Psoas muscle (tissue), 8 donors: ENCODE results near the gene MRPL2. TPM values are rescaled to one million over a fixed set of nuclear protein-coding genes. Genes with fewer than 3 reads are reported as not detected.

Source experiments
- ATAC-seq, 4 donors: fragments of 200-7000 bp; cut with Tn5 transposase; one replicate each; pipeline ENCODE4 v1.9.1; 2020; ENCODE audit warnings: moderate library complexity in 3 of 4, mild to moderate bottlenecking in 2 of 4
- DNase-seq, 2 donors: peaks; one replicate each; pipeline ENCODE4 v3.0.0-alpha.2; 2020
- H3K27ac ChIP-seq: fragments of 200-600 bp; one replicate; pipeline ENCODE4 v1.8.0; 2022
- H3K27me3 ChIP-seq, 3 donors: fragments of 200-600 bp in 1 of 3; one replicate each; pipeline versions ENCODE4 v1.6.1 to v1.8.0; 2013 to 2022; ENCODE audit warnings: low read length in 2 of 3, mild to moderate bottlenecking in 2 of 3, moderate library complexity in 1 of 3; ENCODE audit not compliant: insufficient read depth in 3 of 3
- H3K36me3 ChIP-seq, 2 donors: fragments of 200-600 bp in 1 of 2; one replicate each; pipeline versions ENCODE4 v1.6.1 to v1.8.0; 2013 to 2022; ENCODE audit warnings: low read depth in 1 of 2, mild to moderate bottlenecking in 1 of 2, moderate library complexity in 1 of 2; ENCODE audit not compliant: insufficient read depth in 1 of 2
- H3K4me1 ChIP-seq: fragments of 200-600 bp; one replicate; pipeline ENCODE4 v1.8.0; 2022
- H3K4me3 ChIP-seq: fragments of 200-600 bp; one replicate; pipeline ENCODE4 v1.8.0; 2022; ENCODE audit warnings: mild to moderate bottlenecking
- H3K9me3 ChIP-seq: fragments of 200-600 bp; one replicate; pipeline ENCODE4 v1.8.0; 2022
- CTCF ChIP-seq: fragments of 200-600 bp; IDR thresholded peaks from one replicate; pipeline ENCODE4 v1.8.0; 2022; ENCODE audit warnings: antibody characterized with exemption
- WGBS, 3 donors: extraction: QIAGEN DNeasy Blood & Tissue Kit; methylation state at CpG; one replicate each; pipeline versions ENCODE4 v1.1.6 to v1.1.7; 2013; 5-methylcytosine and 5-hydroxymethylcytosine counted together
- intact Hi-C, 2 donors: fragments of 100-400 bp; cut with DNase I; formaldehyde crosslinking; loops; one replicate each; pipeline versions ENCODE4 v1.11.0 to v1.14.2; 2022
- polyA plus RNA-seq, 3 donors: library from polyadenylated mRNA; stranded (reverse); fragments of 200-250 nt; gene quantifications; one replicate each; pipeline ENCODE4 v1.2.3, GENCODE V29; 2013
- total RNA-seq, 4 donors: library from RNA; stranded (reverse); fragmentation: NEBNext Ultra II Directional in 2 of 4; extraction: Animal tissue kit (Norgen Biotek cat#: 25700) in 2 of 4; gene quantifications; one replicate each; pipeline versions ENCODE4 v1.2.1 to v1.2.4, GENCODE V29; 2021 to 2023
- donor health status: healthy with polysubstance abuse.
- donor health status: DM: no; HTN: no; CAD: no; lungs with moderate emphysema.
- donor health status: Bipolar disorder and iron deficiency.
- donor health status: healthy.
- donor health status: DM: yes; HTN: yes; CAD: no.
- donor health status: DM: no; HTN: no; CAD: no.
- donor health status: DM: no; HTN: no; CAD: no.
- donor health status: DM: yes; HTN: yes; CAD: no.

MRPL2 gene
- total and polyA plus RNA-seq, 7 donors = 61.3 to 139 (median 91.2) TPM

- DNase-seq (peak; percentile 33 to 62), ATAC-seq (peak in 2 of 4 donors; percentile 3 to 9)
- H3K36me3 ChIP-seq = peaks cover 0 to 36% of the 10 kb centered on the region in 2 donors
- intact Hi-C loops = loop anchor here (2.0 to 5.0 kb wide), 2 partner anchors 35 to 36 kb away; partner anchors contain the start of gene CUL7 (in 2 of the 2)
- TF ChIP-seq CTCF = no peak
- H3K27ac ChIP-seq = peak overlapping the region; percentile 87
- peak overlapping the region; percentile 77 for H3K4me3 ChIP-seq
- WGBS, 3 donors = 30 to 46% (median 37%) methylated on average over 12 of the region's 12 CpGs
- H3K9me3 ChIP-seq = no peaks in the 10 kb centered on the region
- no peaks in the 10 kb centered on the region for H3K27me3 ChIP-seq
- peaks cover 74% of the 10 kb centered on the region for H3K4me1 ChIP-seq
Measured at GRCh38 chr6:43016943-43017334, 42.3 kb downstream of the MRPL2 start.

- Histone ChIP-seq H3K4me1 (peaks cover 74% of the 10 kb centered on the region), H3K27ac (peak overlapping the region; percentile 87), H3K36me3 (peaks cover under 1 to 42% of the 10 kb centered on the region in 2 donors), H3K9me3 (no peaks in the 10 kb centered on the region), H3K4me3 (peak overlapping the region; percentile 77), H3K27me3 (no peaks in the 10 kb centered on the region)
- ATAC-seq (peak; percentile 15 to 61 (median 40)), DNase-seq (peak in 1 of 2 donors; percentile 69)
- intact Hi-C loops = loop anchor here (2.0 to 5.0 kb wide), 2 partner anchors 36 kb away; partner anchors contain the start of gene CUL7 (in 2 of the 2)
- 24 to 46% (median 33%) methylated on average over 7 of the region's 7 CpGs for whole genome bisulfite sequencing, 3 donors
- no peak for TF ChIP-seq CTCF
Measured at GRCh38 chr6:43016176-43016942, 42.9 kb downstream of the MRPL2 start.

- Histone ChIP-seq H3K4me3 (peak overlapping the region; percentile 77), H3K4me1 (peaks cover 57% of the 10 kb centered on the region), H3K27ac (peak overlapping the region; percentile 87), H3K9me3 (no peaks in the 10 kb centered on the region), H3K27me3 (no peaks in the 10 kb centered on the region), H3K36me3 (peaks cover 4 to 50% of the 10 kb centered on the region in 2 donors)
- no peak for DNase-seq
- intact Hi-C loops = no loop called here
- no peak for TF ChIP-seq CTCF
- 0 to 1% (median 1%) methylated on average over 7 of the region's 7 CpGs for WGBS, 3 donors
- ATAC-seq = no peak
Measured at GRCh38 chr6:43014434-43014909, 44.8 kb downstream of the MRPL2 start.

GRCh38 chr6:43013843-43014433 is 45.3 kb downstream of the MRPL2 start, which contains the start of the genes KLHDC3 and MEA1:
KLHDC3 (plus strand) TSS chr6:43014249; CDS start chr6:43017193, 2,944 bp downstream.
MEA1 (minus strand) TSS chr6:43013946; CDS start chr6:43013813, 133 bp downstream.
- DNase-seq = peak; percentile 99
- H3K27ac ChIP-seq = peak within 1 kb of the TSS; percentile 87
- no peaks in the 10 kb centered on the region for H3K9me3 ChIP-seq
- 0% methylated on average over 49 to 51 of the region's 51 CpGs for WGBS, 3 donors
- peaks cover 4 to 51% of the 10 kb centered on the region in 2 donors for H3K36me3 ChIP-seq
- peak; percentile 91 to 97 (median 94) for ATAC-seq
- no peak for TF ChIP-seq CTCF
- peaks cover 51% of the 10 kb centered on the region for H3K4me1 ChIP-seq
- peak within 1 kb of the TSS; percentile 77 for H3K4me3 ChIP-seq
- intact Hi-C loops = loop anchor here in 1 of 2 donors (2.0 kb wide), 1 partner anchor 47 kb away; no protein-coding TSS in a partner anchor
- H3K27me3 ChIP-seq = no peaks in the 10 kb centered on the region
